ENCODE measurements around the gene ASPSCR1. TPM values are rescaled to one million over a fixed set of nuclear protein-coding genes. Genes with fewer than 3 reads are reported as not detected.

The ASPSCR1 gene
- total RNA-seq, 1 donor from 2014 or later: 27.5 TPM

- Histone ChIP-seq H3K4me1 (peaks cover 22% of the 10 kb centered on the region), H3K27me3 (ENCODE audit: low read depth) (peaks cover 17% of the 10 kb centered on the region), H3K4me3 (no peak overlapping the region), H3K9me3 (replicated peaks) (no peaks in the 10 kb centered on the region), H3K27ac (replicated peaks) (no peak overlapping the region), H3K36me3 (no peaks in the 10 kb centered on the region)
- DNase-seq: no peak
- intact Hi-C loops (cut with micrococcal nuclease): no loop called here
- no peak for TF ChIP-seq CTCF (IDR thresholded peaks at IDR 0.05; ENCODE audit: borderline replicate concordance)
Observed at GRCh38 chr17:81934098-81934757, 43.2 kb upstream of the ASPSCR1 start.

GRCh38 chr17:81934850-81935708, 42.4 kb upstream of the ASPSCR1 start:
- no peak for DNase-seq
- TF ChIP-seq CTCF (IDR thresholded peaks at IDR 0.05; ENCODE audit: borderline replicate concordance): no peak
- Histone ChIP-seq H3K27ac (replicated peaks) (no peak overlapping the region), H3K9me3 (replicated peaks) (no peaks in the 10 kb centered on the region), H3K4me1 (peaks cover 31% of the 10 kb centered on the region), H3K36me3 (no peaks in the 10 kb centered on the region), H3K4me3 (no peak overlapping the region), H3K27me3 (ENCODE audit: low read depth) (peaks cover 25% of the 10 kb centered on the region)
- intact Hi-C loops (cut with micrococcal nuclease): no loop called here

GRCh38 chr17:81935709-81936084, 41.7 kb upstream of the ASPSCR1 start:
- no peak for TF ChIP-seq CTCF (IDR thresholded peaks at IDR 0.05; ENCODE audit: borderline replicate concordance)

GRCh38 chr17:81939218-81939617, 38.2 kb upstream of the ASPSCR1 start:
- Histone ChIP-seq H3K27me3 (ENCODE audit: low read depth) (peaks cover 34% of the 10 kb centered on the region), H3K27ac (replicated peaks) (no peak overlapping the region), H3K4me1 (peaks cover 47% of the 10 kb centered on the region), H3K4me3 (no peak overlapping the region), H3K9me3 (replicated peaks) (no peaks in the 10 kb centered on the region), H3K36me3 (no peaks in the 10 kb centered on the region)
- no peak for TF ChIP-seq CTCF (IDR thresholded peaks at IDR 0.05; ENCODE audit: borderline replicate concordance)
- DNase-seq: no peak
- intact Hi-C loops (cut with micrococcal nuclease): no loop called here

More at GRCh38 chr17:81935709-81936084, 41.7 kb upstream of the ASPSCR1 start:
- intact Hi-C loops (cut with micrococcal nuclease): no loop called here
- H3K4me1 ChIP-seq: peaks cover 37% of the 10 kb centered on the region
- H3K9me3 ChIP-seq (replicated peaks): no peaks in the 10 kb centered on the region
- no peak overlapping the region for H3K4me3 ChIP-seq
- peaks cover 25% of the 10 kb centered on the region for H3K27me3 ChIP-seq (ENCODE audit: low read depth)
- H3K36me3 ChIP-seq: no peaks in the 10 kb centered on the region
- H3K27ac ChIP-seq (replicated peaks): no peak overlapping the region
- no peak for DNase-seq

GRCh38 chr17:81939881-81940385, 37.5 kb upstream of the ASPSCR1 start:
- peak overlapping the region; percentile 28 for H3K4me3 ChIP-seq
- peak; percentile 78 for DNase-seq
- peak overlapping the region; percentile 78 for H3K27ac ChIP-seq (replicated peaks)
- intact Hi-C loops (cut with micrococcal nuclease): no loop called here
- peaks cover 47% of the 10 kb centered on the region for H3K4me1 ChIP-seq
- no peaks in the 10 kb centered on the region for H3K36me3 ChIP-seq
- peaks cover 41% of the 10 kb centered on the region for H3K27me3 ChIP-seq (ENCODE audit: low read depth)
- no peaks in the 10 kb centered on the region for H3K9me3 ChIP-seq (replicated peaks)
- no peak for TF ChIP-seq CTCF (IDR thresholded peaks at IDR 0.05; ENCODE audit: borderline replicate concordance)

Measured in left ventricle myocardium inferior (tissue), 1 donor.